NOMO-1 treated with dmso at 0.1 percent for 144 hours (cell line): Measurements from ENCODE around the gene PTPRN.

Source experiments
- DNase-seq: peaks from one replicate; lab custom pipeline; 2025; ENCODE audit not compliant: unreplicated experiment; lab: John Stamatoyannopoulos, UW

PTPRN gene

GRCh38 chr2:219308142-219309101 is 779 bp downstream of the PTPRN start:
- DNase-seq = peak; percentile 46

GRCh38 chr2:219306047-219306446 is 3.2 kb downstream of the PTPRN start:
- DNase-seq = no peak

- DNase-seq = no peak
Measured at GRCh38 chr2:219304223-219304622, 5.0 kb downstream of the PTPRN start.

GRCh38 chr2:219302412-219302968 is 6.7 kb downstream of the PTPRN start:
- DNase-seq = no peak

- DNase-seq = no peak
Measured at GRCh38 chr2:219300022-219300421, 9.2 kb downstream of the PTPRN start.

- DNase-seq = no peak
Measured at GRCh38 chr2:219299372-219299760, 9.8 kb downstream of the PTPRN start.

- peak; percentile 66 for DNase-seq
Measured at GRCh38 chr2:219298759-219299371, 10.3 kb downstream of the PTPRN start.

GRCh38 chr2:219297766-219298456 is 11.3 kb downstream of the PTPRN start:
- DNase-seq = no peak

GRCh38 chr2:219296631-219297391 is 12.4 kb downstream of the PTPRN start:
- no peak for DNase-seq

GRCh38 chr2:219296142-219296541 is 13.1 kb downstream of the PTPRN start:
- no peak for DNase-seq

GRCh38 chr2:219294356-219295351 is 14.5 kb downstream of the PTPRN start:
- peak; percentile 70 for DNase-seq

GRCh38 chr2:219293736-219294231 is 15.4 kb downstream of the PTPRN start:
- DNase-seq = no peak

GRCh38 chr2:219292616-219293015 is 16.6 kb downstream of the PTPRN start:
- DNase-seq = no peak

- no peak for DNase-seq
Measured at GRCh38 chr2:219291910-219292490, 17.2 kb downstream of the PTPRN start.

- no peak for DNase-seq
Measured at GRCh38 chr2:219291394-219291793, 17.8 kb downstream of the PTPRN start.

GRCh38 chr2:219290381-219291171 is 18.6 kb downstream of the PTPRN start:
- DNase-seq = no peak

- no peak for DNase-seq
Measured at GRCh38 chr2:219289537-219290361, 19.5 kb downstream of the PTPRN start.
